C1 segment of cervical spinal cord (tissue), 14 donors: ENCODE measurements around the gene CWF19L1.

Experiments
- DNase-seq, 14 donors: peaks; one replicate each; lab custom pipeline; 2025; lab: John Stamatoyannopoulos, UW

The CWF19L1 gene

DNA sequence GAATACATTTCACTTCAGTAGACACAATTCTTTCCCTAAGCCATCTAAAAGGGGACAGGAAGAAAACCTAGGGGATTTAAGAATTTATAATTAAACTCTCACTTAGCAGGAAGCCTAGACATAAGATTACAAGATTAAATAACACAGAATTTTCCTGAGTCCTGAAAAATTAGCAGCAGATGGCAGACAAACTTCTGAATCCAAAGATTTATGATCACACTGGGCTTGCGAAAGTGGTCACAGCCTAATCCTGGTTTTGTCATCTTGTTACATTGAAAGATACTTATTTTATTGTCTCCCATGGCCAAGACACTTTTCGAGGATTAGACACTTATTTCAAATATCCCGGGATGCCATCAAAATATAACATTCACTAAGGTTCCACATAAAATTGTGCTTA lies 84.5 kb downstream of the CWF19L1 start:
- no peak for DNase-seq
